HepG2 (cell line): Measurements from ENCODE around the gene ZSWIM5. TPM values are rescaled to one million over a fixed set of nuclear protein-coding genes. Genes with fewer than 3 reads are reported as not detected.
A peak's percentile ranks its signal among the peaks of the same experiment; 100 is the strongest.

Experiments used
- BORCS8-MEF2B ChIP-seq: sonication (generic); formaldehyde crosslinking; IDR thresholded peaks from 2 replicates; pipeline ENCODE4 v1.8.0; 2022; ENCODE audit warnings: mild to moderate bottlenecking, missing genetic modification reagents
- CHCHD3 ChIP-seq: sonication (generic); formaldehyde crosslinking; IDR thresholded peaks from 2 replicates; pipeline ENCODE4 v1.8.0; 2022; ENCODE audit warnings: mild to moderate bottlenecking, missing genetic modification reagents, moderate library complexity
- CREM ChIP-seq, 2 experiments: sonication (generic) in 1 of 2; formaldehyde crosslinking in 1 of 2; IDR thresholded peaks; 2 replicates each; pipeline versions ENCODE4 v1.4.0 to v1.6.1; 2016 to 2020; ENCODE audit warnings: antibody characterized with exemption in 1 of 2, mild to moderate bottlenecking in 1 of 2, missing genetic modification reagents in 1 of 2
- ESRRA ChIP-seq: sonication (generic); formaldehyde crosslinking; IDR thresholded peaks from 2 replicates; pipeline ENCODE4 v1.5.1; 2020; ENCODE audit warnings: mild to moderate bottlenecking, low read depth, missing genetic modification reagents
- FOSL1 ChIP-seq: sonication (generic); formaldehyde crosslinking; IDR thresholded peaks from 2 replicates; pipeline ENCODE4 v1.9.0; 2021; ENCODE audit warnings: missing genetic modification reagents, borderline replicate concordance
- HDAC1 ChIP-seq: sonication (generic); formaldehyde crosslinking; IDR thresholded peaks from 2 replicates; pipeline ENCODE4 v1.5.1; 2020; ENCODE audit warnings: mild to moderate bottlenecking, missing genetic modification reagents
- HDAC2 ChIP-seq: sonication (generic); formaldehyde crosslinking; IDR thresholded peaks from 2 replicates; pipeline ENCODE4 v1.4.0; 2020; ENCODE audit warnings: missing genetic modification reagents
- NCOA1 ChIP-seq: sonication (generic); formaldehyde crosslinking; IDR thresholded peaks from 2 replicates; pipeline ENCODE4 v1.9.0; 2021; ENCODE audit warnings: missing genetic modification reagents
- NFIC ChIP-seq: IDR thresholded peaks from 2 replicates; pipeline ENCODE4 v1.6.1; 2012; ENCODE audit warnings: mild to moderate bottlenecking, low read length, inconsistent platforms
- NFRKB ChIP-seq: fragments of 450-650 bp; IDR thresholded peaks from 2 replicates; pipeline ENCODE4 v1.6.1; 2017
- NR3C1 ChIP-seq: sonication (generic); formaldehyde crosslinking; IDR thresholded peaks from 2 replicates; pipeline ENCODE4 v1.4.0; 2020; ENCODE audit warnings: missing genetic modification reagents
- PCBP1 ChIP-seq: fragments of 200-400 bp; formaldehyde crosslinking; IDR thresholded peaks from 2 replicates; pipeline ENCODE4 v1.6.1; 2017; ENCODE audit warnings: mild to moderate bottlenecking, low read depth, low read length, borderline replicate concordance
- SALL1 ChIP-seq: sonication (generic); formaldehyde crosslinking; IDR thresholded peaks from 2 replicates; pipeline ENCODE4 v1.8.0; 2022; ENCODE audit warnings: mild to moderate bottlenecking, missing genetic modification reagents
- TARDBP ChIP-seq: sonication (generic); formaldehyde crosslinking; IDR thresholded peaks from 2 replicates; pipeline ENCODE4 v1.8.0; 2022; ENCODE audit warnings: mild to moderate bottlenecking, missing genetic modification reagents
- TBP ChIP-seq: sonication (generic); formaldehyde crosslinking; IDR thresholded peaks from 2 replicates; pipeline ENCODE4 v1.5.0; 2020; ENCODE audit warnings: missing genetic modification reagents
- YY1 ChIP-seq: IDR thresholded peaks from 2 replicates; pipeline ENCODE4 v1.6.1; 2011; ENCODE audit warnings: low read length, low read depth, moderate library complexity, mild to moderate bottlenecking; ENCODE audit not compliant: insufficient read depth, insufficient replicate concordance
- ZBTB3 ChIP-seq: sonication (generic); formaldehyde crosslinking; IDR thresholded peaks from 2 replicates; pipeline ENCODE4 v1.4.0; 2020; ENCODE audit warnings: low read depth, mild to moderate bottlenecking, moderate library complexity, missing genetic modification reagents, borderline replicate concordance
- ZNF136 ChIP-seq: sonication (generic); formaldehyde crosslinking; IDR thresholded peaks from 2 replicates; pipeline ENCODE4 v1.8.1; 2022; ENCODE audit warnings: low read depth, mild to moderate bottlenecking, moderate library complexity, missing genetic modification reagents
- ZNF263 ChIP-seq: sonication (generic); formaldehyde crosslinking; IDR thresholded peaks from 2 replicates; pipeline ENCODE4 v1.4.0; 2020; ENCODE audit warnings: missing genetic modification reagents
- ZNF333 ChIP-seq: sonication (generic); formaldehyde crosslinking; IDR thresholded peaks from 2 replicates; pipeline ENCODE4 v1.4.0; 2020; ENCODE audit warnings: mild to moderate bottlenecking, missing genetic modification reagents, borderline replicate concordance
- ZNF891 ChIP-seq: sonication (generic); formaldehyde crosslinking; IDR thresholded peaks from 2 replicates; pipeline ENCODE4 v1.5.0; 2020; ENCODE audit warnings: mild to moderate bottlenecking, missing genetic modification reagents
- ZSCAN31 ChIP-seq: sonication (generic); formaldehyde crosslinking; IDR thresholded peaks from 2 replicates; pipeline ENCODE4 v1.5.0; 2020; ENCODE audit warnings: low read depth, mild to moderate bottlenecking, missing genetic modification reagents
- polyA plus RNA-seq, 8 experiments: library from polyadenylated mRNA; depleted of rRNA in 3 of 8; stranded (reverse) in 7 of 8; unstranded in 1 of 8; fragments of >200 nt; fragmentation: Illumina TruSeq in 4 of 8; extraction: Trizol in 4 of 8; gene quantifications; 2 replicates each; pipeline versions ENCODE4 v1.2.1 to v1.2.3, GENCODE V29; 2011 to 2016; ENCODE audit warnings: low read depth in 4 of 8, missing spikeins in 1 of 8, mixed read lengths in 1 of 8; ENCODE audit not compliant: insufficient read depth in 1 of 8
- total RNA-seq, 5 experiments: library from RNA; depleted of rRNA; stranded (reverse); fragments of >200 nt; fragmentation: Illumina TruSeq; extraction: Trizol; gene quantifications; 2 replicates each; pipeline ENCODE4 v1.2.3, GENCODE V29; 2016; ENCODE audit warnings: low read depth in 1 of 5
- TF ChIP-seq, protein P1 (sequence below): sonication (generic); formaldehyde crosslinking; IDR thresholded peaks from 2 replicates; pipeline ENCODE4 v1.9.0; 2021; ENCODE audit warnings: missing genetic modification reagents, borderline replicate concordance
- TF ChIP-seq, protein P2 (sequence below): sonication (generic); formaldehyde crosslinking; IDR thresholded peaks from 2 replicates; pipeline ENCODE4 v1.5.0; 2020; ENCODE audit warnings: mild to moderate bottlenecking, missing genetic modification reagents
- TF ChIP-seq, protein P3 (sequence below): IDR thresholded peaks from 2 replicates; pipeline ENCODE4 v1.6.1; 2016; ENCODE audit warnings: missing compliant biosample characterization, missing genetic modification reagents, borderline replicate concordance

The ZSWIM5 gene
- total and polyA plus RNA-seq, 2 of the 13 experiments (the other 11 are each of a cell fraction or from before 2014, with no cell fraction given) = 11.0 to 20.6 TPM

DNA sequence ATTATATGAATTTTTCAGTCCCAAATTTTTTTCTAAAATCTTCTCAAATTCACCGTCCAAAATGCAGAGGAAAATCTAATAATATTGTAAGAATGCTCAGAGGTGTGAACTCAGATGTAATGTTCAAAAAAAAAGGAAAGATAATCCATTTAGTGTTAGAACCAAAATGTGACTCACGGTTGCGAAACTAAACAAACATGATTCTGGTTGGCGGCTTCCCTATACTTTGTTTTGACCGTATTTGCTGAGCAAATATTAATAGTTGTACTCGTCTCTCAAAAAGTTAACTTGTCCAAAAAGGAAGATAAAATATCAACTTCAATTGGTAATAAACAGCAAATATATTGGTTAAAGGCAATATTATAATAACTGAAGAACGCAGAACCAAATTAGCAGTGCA lies 34.4 kb downstream of the ZSWIM5 start (continued):
- TF ChIP-seq, protein P1, sequence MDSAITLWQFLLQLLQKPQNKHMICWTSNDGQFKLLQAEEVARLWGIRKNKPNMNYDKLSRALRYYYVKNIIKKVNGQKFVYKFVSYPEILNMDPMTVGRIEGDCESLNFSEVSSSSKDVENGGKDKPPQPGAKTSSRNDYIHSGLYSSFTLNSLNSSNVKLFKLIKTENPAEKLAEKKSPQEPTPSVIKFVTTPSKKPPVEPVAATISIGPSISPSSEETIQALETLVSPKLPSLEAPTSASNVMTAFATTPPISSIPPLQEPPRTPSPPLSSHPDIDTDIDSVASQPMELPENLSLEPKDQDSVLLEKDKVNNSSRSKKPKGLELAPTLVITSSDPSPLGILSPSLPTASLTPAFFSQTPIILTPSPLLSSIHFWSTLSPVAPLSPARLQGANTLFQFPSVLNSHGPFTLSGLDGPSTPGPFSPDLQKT (CRISPR knock-in tag) = no peak
- TF ChIP-seq PCBP1 = no peak
- no peak for TF ChIP-seq ZNF263 (CRISPR knock-in tag)
- TF ChIP-seq YY1 = no peak
- peak; percentile 92 for TF ChIP-seq HDAC2 (CRISPR knock-in tag)
- no peak for TF ChIP-seq BORCS8-MEF2B (CRISPR knock-in tag)
- TF ChIP-seq ESRRA = no peak
- TF ChIP-seq FOSL1 = peak; percentile 98
- TF ChIP-seq TARDBP = peak; percentile 78
- TF ChIP-seq ZBTB3 (CRISPR knock-in tag) = no peak
- peak; percentile 96 for TF ChIP-seq NFIC
- no peak for TF ChIP-seq ZSCAN31 (CRISPR knock-in tag)
- TF ChIP-seq NFRKB = no peak
- TF ChIP-seq ZNF333 (CRISPR knock-in tag) = no peak
- TF ChIP-seq, protein P2, sequence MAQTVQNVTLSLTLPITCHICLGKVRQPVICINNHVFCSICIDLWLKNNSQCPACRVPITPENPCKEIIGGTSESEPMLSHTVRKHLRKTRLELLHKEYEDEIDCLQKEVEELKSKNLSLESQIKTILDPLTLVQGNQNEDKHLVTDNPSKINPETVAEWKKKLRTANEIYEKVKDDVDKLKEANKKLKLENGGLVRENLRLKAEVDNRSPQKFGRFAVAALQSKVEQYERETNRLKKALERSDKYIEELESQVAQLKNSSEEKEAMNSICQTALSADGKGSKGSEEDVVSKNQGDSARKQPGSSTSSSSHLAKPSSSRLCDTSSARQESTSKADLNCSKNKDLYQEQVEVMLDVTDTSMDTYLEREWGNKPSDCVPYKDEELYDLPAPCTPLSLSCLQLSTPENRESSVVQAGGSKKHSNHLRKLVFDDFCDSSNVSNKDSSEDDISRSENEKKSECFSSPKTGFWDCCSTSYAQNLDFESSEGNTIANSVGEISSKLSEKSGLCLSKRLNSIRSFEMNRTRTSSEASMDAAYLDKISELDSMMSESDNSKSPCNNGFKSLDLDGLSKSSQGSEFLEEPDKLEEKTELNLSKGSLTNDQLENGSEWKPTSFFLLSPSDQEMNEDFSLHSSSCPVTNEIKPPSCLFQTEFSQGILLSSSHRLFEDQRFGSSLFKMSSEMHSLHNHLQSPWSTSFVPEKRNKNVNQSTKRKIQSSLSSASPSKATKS (CRISPR knock-in tag) = no peak
- TF ChIP-seq, protein P3, sequence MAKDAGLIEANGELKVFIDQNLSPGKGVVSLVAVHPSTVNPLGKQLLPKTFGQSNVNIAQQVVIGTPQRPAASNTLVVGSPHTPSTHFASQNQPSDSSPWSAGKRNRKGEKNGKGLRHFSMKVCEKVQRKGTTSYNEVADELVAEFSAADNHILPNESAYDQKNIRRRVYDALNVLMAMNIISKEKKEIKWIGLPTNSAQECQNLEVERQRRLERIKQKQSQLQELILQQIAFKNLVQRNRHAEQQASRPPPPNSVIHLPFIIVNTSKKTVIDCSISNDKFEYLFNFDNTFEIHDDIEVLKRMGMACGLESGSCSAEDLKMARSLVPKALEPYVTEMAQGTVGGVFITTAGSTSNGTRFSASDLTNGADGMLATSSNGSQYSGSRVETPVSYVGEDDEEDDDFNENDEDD (CRISPR knock-in tag) = peak; percentile 35; the same call in 1 of the 2 replicates
- TF ChIP-seq TBP (CRISPR knock-in tag) = no peak
- TF ChIP-seq HDAC1 (CRISPR knock-in tag) = peak; percentile 70
- no peak for TF ChIP-seq NR3C1 (CRISPR knock-in tag)
- no peak for TF ChIP-seq ZNF891 (CRISPR knock-in tag)
- no peak for TF ChIP-seq NCOA1 (CRISPR knock-in tag)
- TF ChIP-seq ZNF136 (CRISPR knock-in tag) = no peak
- TF ChIP-seq CHCHD3 (CRISPR knock-in tag) = no peak
- peak; percentile 62; the same call in 1 of the 2 replicates for TF ChIP-seq SALL1
- TF ChIP-seq CREM (IDR thresholded peaks at IDR 0.05) = peak; percentile 88
- no peak for TF ChIP-seq CREM (CRISPR knock-in tag; IDR thresholded peaks at IDR 0.05)
